ENCODE measurements around the gene NUP107.

DNA sequence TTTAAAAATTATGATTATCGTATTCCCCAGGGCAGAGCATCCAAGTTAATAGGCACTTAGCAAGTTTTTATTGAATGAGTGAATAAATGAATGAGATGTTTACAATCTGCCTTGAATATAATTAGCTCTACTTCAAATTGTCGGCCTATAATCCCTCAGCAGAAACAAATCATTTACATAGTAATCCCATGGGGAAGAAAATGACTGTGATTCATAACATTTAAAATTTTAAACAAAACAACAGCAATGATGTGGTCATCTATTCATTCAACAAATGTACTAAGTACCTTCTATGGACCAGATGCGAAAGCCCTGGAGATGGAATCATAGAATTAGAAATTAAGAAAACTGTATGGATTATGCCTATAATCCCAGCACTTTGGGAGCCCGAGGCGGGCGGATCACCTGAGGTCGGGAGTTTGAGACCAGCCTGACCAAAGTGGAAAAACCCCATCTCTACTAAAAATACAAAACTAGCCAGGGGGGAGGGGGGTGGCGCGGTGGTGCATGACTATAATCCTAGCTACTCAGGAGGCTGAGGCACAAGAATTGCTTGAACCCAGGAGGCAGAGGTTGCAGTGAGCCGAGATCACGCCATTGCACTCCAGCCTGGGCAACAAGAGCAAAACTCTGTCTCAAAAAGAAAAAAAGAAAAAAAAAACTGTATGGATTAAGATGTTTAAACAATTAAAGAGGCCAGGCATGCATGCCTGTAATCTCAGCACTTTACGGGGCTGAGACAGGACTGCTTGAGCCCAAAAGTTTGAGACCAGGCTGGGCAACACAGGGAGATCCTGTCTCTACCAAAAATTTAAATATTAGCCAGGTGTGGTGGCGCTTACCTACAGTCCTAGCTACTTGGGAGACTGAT lies 103.5 kb downstream of the NUP107 start:
- TF ChIP-seq CTCF (IDR thresholded peaks at IDR 0.05) = no peak
- TF ChIP-seq POLR2A (IDR thresholded peaks at IDR 0.05) = no peak

All from testis (tissue), 2 donors.